GM19240 (cell line): ENCODE data around the gene PLEKHH2.
A peak's percentile ranks its signal among the peaks of the same experiment; 100 is the strongest.
"Not testable (repeated sequence)": the region's sequence is repeated elsewhere in the genome, so short reads cannot be mapped to it uniquely, and the experiment has no call there.

Experiments
- DNase-seq: peaks from one replicate; pipeline ENCODE4 v3.0.0; 2011; ENCODE audit warnings: low spot score; ENCODE audit not compliant: insufficient read length

The PLEKHH2 gene

GRCh38 chr2:43637030-43637803 is at the start of gene PLEKHH2:
Gene PLEKHH2 (plus strand): TSS chr2:43637260. CDS start chr2:43644674, 7,414 bp downstream.
- DNase-seq = peak; percentile 44

DNA sequence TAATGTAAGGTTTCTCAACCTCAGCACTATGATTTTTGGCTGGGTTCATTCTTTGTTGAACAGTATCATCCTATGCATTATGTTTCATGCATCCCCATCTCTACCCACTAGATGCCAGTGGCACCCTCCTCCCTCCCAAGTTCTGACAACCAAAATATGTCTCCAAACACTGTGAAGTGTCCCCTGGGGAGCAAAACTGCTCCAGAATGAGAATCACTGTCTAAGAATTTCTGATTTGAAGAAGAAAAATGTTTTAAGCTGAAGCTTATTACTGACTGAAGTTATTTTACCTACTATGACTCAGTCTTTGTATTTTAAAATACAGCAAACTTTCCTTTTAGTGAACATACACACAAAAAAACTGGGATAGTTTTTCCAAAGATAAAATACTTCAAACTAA is 44.6 kb upstream of the PLEKHH2 start:
- no peak for DNase-seq

- no peak for DNase-seq
Observed at GRCh38 chr2:43593254-43593653, 43.8 kb upstream of the PLEKHH2 start.

DNA sequence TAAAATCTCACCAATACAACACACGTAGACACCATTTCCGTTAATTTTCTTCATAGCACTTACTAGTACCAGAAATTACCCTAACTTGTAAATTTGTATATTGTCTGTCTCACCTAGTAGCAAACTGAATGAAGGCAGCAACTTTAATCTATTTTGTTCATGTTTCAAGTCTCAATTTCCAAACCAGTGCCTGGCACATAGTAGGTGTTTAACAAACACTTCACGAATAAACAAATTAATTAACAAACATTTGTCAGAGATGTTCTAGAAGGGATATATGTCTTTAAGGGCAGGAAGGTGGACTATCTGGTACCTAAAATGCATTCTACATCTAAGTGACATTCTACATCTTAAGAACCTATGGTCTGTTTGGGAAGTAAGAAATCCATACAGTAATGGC is 42.2 kb upstream of the PLEKHH2 start:
- no peak for DNase-seq

GRCh38 chr2:43595603-43596412 is 41.3 kb upstream of the PLEKHH2 start, which contains the start of gene THADA:
Gene THADA (minus strand): TSS chr2:43596038. CDS start chr2:43592392, 3,646 bp downstream.
- DNase-seq = peak; percentile 80

DNA sequence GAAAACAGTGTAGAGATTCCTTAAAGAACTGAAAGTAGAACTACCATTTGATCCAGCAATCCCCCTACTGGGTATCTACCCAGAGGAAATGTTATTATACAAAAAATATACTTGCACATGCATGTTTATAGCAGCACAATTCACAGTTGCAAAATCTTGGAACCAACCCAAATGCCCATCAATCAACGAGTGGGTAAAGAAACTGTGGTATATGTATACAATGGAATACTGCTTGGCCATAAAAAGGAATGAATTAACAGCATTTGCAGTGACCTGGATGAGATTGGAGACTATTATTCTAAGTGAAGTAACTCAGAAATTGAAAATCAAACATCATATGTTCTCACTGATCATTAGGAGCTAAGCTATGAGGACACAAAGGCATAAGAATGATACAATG is 36.5 kb upstream of the PLEKHH2 start:
- not testable (repeated sequence) for DNase-seq

DNA sequence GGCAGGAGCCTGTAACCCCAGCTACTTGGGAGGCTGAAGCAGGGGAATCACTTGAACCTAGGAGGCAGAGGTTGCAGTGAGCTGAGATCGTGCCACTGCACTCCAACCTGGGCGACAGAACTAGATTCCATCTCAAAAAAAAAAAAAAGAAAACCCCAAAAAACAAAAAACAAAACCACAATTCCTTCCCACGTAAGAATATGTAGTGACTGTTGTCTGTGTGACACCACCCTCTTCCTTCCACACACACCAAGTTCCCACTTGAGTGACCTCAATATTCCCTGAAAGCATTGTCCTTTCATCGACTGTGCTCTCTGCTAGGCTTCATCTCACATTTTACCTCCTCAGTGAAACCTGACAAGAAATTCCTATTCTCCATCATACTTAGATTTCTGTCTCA is 32.4 kb upstream of the PLEKHH2 start:
- no peak for DNase-seq

- no peak for DNase-seq
Observed at GRCh38 chr2:43605079-43605655, 31.9 kb upstream of the PLEKHH2 start.

GRCh38 chr2:43605851-43606250 is 31.2 kb upstream of the PLEKHH2 start:
- DNase-seq = no peak

DNA sequence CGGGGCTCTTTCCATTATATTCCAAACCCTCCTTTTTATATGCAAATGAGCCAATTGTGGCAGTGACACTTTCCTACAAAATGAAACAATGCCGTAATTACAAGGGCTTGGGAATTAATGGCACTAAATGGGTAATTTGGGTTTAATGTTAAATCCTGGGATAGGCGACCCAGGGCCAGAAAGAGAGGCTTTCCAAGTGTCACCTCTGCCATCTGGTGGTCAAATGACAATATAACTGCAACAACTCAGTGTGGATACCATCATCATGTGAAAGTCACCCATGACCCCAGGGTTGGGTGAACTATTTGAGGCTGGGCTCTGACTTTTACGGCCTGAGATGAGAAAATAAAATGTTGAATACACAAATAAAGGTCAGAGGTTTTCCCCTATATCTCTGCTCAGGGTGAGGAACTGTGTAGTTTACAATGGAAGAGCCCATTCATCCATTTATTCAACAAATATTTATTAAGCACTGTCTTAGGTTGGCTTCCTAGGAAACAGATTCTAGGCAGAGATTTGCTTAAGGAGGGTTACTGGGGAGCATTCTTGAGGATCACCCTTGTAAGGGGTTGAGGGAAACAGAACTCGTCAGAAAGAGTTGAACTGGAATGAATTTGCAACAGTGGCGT is 27.7 kb upstream of the PLEKHH2 start:
- DNase-seq = peak; percentile 7

DNA sequence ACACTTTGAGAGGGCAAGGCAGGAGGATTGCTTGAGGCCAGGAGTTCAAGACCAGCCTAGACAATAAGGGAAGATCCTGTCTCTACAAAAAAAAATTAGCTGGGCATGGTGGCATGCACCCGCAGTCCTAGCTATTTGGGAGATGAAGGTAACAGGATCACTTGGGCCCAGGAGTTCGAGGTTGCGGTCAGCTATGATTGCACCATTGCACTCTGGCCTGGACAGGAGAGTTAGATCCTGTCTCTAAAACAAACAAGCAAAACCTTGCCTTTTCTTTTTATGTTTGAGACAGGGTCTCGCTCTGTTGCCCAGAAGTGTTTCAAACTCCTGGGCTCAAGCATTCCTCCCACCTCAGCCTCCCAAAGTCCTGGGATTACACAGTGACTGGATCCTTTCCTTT is 26.7 kb upstream of the PLEKHH2 start:
- no peak for DNase-seq

DNA sequence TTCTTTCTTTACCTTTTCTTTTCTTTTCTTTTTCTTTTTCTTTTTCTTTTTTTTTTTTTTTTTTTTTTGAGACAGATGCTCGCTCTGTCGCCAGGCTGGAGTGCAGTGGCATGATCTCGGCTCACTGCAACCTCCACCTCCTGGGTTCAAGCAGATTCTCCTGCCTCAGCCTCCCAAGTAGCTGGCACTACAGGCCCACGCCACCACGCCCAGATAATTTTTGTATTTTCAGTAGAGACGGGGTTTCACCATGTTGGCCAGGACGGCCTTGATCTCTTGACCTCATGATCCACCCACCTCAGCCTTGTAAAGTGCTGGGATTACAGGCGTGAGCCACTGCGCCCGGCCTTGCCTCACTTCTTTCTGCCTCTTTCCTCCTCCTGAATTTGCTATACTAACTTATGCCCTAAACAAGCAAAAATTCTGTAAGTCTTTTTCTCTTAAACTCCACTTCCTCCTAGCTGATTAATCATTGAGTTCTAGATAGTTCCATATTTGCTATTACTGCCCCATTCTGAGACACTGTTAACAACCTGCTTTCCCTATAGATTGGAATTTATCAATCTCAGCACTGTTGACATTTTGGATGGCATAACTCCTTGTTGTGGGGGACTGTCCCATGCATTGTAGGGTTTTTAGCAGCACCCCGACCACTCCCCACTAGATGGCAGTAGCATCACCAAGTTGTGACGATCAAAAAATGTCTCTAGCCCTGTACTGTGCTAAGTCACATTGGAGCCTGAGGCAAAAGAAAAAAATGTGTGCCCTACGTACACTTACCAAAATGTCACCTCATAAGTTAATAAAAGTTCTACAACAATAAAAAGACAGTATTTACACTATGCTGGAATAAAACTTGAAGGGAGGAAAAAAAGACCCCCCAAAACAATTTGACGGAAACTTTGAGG is 24.8 kb upstream of the PLEKHH2 start:
- no peak for DNase-seq

DNA sequence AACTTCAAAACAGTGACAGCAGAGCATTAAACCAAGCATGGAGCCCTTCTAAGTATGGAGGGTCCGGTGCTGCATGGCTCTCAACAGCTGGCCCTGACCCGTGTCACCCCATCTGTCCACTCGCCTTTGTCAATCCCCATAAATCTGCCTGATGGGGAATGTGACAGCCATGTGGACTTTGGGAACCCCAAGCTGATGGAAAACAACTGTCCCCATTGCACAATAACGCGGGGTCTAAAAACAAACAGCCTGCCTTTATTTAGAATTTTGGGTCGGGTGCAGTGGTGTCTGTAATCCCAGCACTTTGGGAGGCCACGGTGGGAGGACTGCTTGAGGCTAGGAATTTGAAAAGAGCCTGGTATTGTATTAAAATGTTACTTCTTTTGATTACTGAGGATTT is 24.1 kb upstream of the PLEKHH2 start:
- DNase-seq = no peak

DNA sequence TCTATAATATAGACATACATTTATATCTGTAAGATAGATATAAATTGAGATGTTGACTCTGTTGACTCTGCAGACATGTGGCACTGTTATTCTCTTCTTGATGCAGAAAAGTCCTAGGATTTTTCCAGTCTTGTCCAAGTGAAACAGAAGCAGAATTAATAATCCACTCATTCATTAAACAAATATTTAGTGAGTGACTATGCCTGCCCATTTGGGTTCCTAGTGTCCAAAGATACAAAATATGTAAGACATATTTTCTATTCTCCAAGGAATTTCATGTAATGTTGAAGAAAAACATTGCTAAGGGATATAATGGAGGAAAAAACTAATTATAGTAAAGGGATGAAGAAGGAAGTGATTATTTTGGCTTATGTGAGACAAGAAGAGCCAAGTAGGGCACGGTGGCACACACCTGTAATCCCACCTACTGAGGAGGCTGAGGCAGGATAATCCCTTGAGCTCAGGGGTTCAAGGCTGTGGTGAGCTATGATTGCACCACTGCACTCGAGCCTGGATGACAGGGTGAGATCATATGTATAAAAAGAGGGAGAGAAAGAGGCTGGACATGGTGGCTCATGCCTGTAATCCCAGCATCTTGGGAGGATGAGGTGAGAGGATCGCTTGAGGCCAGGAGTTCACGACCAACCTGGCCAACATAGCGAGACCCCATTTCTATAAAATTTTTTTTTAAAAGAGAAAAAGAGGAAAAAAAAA is 19.9 kb upstream of the PLEKHH2 start:
- DNase-seq = no peak

DNA sequence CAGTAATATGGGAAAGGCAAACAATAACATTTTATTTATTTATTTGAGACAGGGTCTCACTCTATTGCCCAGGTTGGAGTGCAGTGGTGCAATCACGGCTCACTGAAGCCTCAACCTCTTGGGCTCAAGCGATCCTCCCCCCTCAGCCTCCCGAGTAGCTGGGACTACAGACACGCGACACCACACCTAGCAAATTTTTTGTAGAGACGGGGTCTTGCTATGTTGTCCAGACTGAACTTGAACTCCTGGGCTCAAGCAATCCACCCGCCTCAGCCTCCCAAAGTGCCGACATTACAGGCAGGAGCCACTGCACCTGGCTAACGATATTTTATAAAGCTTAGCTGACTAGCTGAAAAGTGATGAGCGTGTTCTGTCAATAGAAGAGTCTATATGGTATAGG is 17.5 kb upstream of the PLEKHH2 start:
- no peak for DNase-seq

DNA sequence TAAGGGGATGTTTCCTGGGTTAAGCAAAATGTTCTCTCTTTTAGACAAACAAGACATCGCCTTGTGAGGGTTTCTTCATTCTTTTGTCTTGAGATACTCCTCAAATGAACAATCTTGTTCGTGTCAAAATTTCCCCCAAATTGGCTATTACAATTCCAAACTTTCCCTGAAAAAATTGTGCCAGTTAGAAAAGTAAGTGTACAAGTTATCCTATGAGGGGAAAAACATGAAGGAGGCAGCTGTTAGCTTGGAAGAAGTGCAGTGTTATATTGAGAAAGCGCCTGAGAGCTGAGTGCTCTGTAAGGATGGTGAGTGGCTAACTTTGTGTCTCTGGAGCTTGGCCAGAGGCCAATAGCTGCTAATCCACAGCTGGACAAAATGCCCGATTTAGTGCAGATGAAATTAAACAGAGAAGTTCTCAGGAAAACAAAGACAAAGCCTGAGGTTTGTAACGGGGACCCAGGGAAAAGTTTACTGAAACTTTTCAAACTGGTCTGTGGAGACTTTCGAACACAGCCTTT is 14.1 kb upstream of the PLEKHH2 start:
- DNase-seq = no peak

GRCh38 chr2:43631618-43632317 is 5.3 kb upstream of the PLEKHH2 start:
- no peak for DNase-seq

GRCh38 chr2:43634604-43635306 is 2.3 kb upstream of the PLEKHH2 start:
- no peak for DNase-seq

DNA sequence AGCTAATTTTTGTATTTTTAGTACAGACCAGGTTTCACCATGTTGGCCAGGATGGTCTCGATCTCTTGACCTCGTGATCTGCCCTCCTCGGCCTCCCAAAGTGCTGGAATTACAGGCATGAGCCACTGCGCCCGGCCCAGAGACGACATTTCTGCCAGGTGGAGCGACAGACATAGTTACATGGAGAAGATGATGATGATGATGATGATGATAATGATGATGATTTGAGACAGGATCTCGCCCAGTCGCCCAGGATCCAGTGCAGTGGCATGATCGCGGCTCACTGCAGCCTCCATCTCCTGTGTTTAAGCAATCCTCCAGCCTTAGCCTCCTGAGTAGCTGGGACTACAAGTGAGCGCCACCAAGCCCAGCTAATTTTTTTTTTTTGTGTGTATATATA is 907 bp upstream of the PLEKHH2 start:
- not testable (repeated sequence) for DNase-seq
